ENCODE measurements around the gene TOP1.
A peak's percentile ranks its signal among the peaks of the same experiment; 100 is the strongest.

Gene TOP1

GRCh38 chr20:41152108-41152757 lies 123.6 kb downstream of the TOP1 start:
- DNase-seq (ENCODE audit: low read depth): no peak
- no peak for TF ChIP-seq CTCF (IDR thresholded peaks at IDR 0.05; ENCODE audit: low read depth, low read length, missing control alignments)
- H3K4me3 ChIP-seq (ENCODE audit: low read depth, low read length): no peak overlapping the region

GRCh38 chr20:41154436-41155176 lies 126.0 kb downstream of the TOP1 start:
- DNase-seq (ENCODE audit: low read depth): no peak
- no peak for TF ChIP-seq CTCF (IDR thresholded peaks at IDR 0.05; ENCODE audit: low read depth, low read length, missing control alignments)
- H3K4me3 ChIP-seq (ENCODE audit: low read depth, low read length): no peak overlapping the region

DNA sequence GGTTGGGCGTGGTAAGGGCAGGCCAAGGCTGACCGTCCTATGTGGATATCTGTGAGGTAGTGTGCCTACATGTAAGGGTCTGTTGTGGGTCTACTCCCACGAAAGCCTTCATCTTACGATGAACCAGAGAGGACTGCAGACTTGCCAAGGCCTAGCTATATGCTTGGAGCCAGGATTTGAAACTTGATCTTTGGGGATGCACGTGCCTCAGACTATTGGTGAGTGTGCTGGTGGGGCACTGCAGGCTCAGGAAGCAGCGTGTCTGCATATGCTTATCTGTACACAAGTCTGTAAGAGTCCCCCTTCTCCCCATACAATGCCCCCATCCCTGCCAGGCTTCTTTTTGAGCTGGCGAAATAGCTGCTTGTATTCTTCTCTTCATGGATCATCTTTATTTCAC lies 126.6 kb downstream of the TOP1 start:
- TF ChIP-seq CTCF (IDR thresholded peaks at IDR 0.05; ENCODE audit: low read depth, low read length, missing control alignments): no peak
- DNase-seq (ENCODE audit: low read depth): no peak

GRCh38 chr20:41158082-41158625 lies 129.5 kb downstream of the TOP1 start:
- H3K4me3 ChIP-seq (ENCODE audit: low read depth, low read length): peak overlapping the region; percentile 38; the same call in 1 of the 2 replicates
- no peak for DNase-seq (ENCODE audit: low read depth)
- no peak for TF ChIP-seq CTCF (IDR thresholded peaks at IDR 0.05; ENCODE audit: low read depth, low read length, missing control alignments)

More for the DNA sequence above, 126.6 kb downstream of the TOP1 start:
- H3K4me3 ChIP-seq (ENCODE audit: low read depth, low read length): no peak overlapping the region

GRCh38 chr20:41159547-41159946 lies 130.9 kb downstream of the TOP1 start:
- DNase-seq (ENCODE audit: low read depth): no peak
- TF ChIP-seq CTCF (IDR thresholded peaks at IDR 0.05; ENCODE audit: low read depth, low read length, missing control alignments): no peak
- no peak overlapping the region for H3K4me3 ChIP-seq (ENCODE audit: low read depth, low read length)

DNA sequence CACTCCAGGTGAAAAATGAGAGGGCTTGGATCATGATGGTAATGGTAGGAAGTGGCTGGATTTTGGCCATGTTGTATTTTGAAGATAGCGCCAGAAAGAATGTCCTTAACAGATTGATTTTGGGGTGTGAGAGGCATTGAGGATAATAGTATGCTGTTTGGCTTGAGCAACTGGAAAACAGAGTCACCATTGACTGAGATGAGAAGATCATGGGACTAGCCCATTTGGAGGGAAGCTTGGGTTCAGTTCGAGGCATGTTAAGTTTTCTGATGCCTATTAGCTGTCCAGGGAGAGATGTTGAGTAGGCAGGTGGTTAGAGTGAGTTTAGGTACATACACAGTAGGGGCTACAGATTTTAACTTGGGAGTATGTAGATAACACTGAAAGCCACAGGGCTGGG lies 132.1 kb downstream of the TOP1 start:
- TF ChIP-seq CTCF (IDR thresholded peaks at IDR 0.05; ENCODE audit: low read depth, low read length, missing control alignments): no peak
- DNase-seq (ENCODE audit: low read depth): no peak
- H3K4me3 ChIP-seq (ENCODE audit: low read depth, low read length): no peak overlapping the region
